ENCODE results near the gene FGFBP1.

The FGFBP1 gene

DNA sequence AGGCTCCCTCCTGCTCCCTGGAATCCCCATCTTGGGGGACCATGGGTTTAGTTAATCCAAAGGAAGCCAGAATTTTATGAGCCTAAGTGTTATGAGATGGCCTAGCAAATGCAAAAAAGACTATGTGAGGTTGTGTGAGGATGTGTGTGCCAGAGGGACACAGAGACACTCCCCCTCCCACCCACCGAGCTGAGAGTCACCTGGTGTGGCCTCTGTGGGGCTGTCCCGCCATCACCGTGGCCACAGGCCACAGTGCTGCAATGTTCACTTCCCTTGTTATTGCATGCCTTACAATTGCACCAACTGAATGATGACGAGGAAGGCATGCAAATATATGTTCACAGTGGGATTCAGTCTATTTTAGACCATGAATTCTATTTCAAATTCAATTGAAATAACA, 25.0 kb upstream of the FGFBP1 start:
- no peaks in the 10 kb centered on the region for H4K20me1 ChIP-seq (ENCODE audit: insufficient read depth, low read length)
- no peak overlapping the region for H3K27ac ChIP-seq (ENCODE audit: low read depth, low read length, poor library complexity, severe bottlenecking)
- H3K4me3 ChIP-seq (ENCODE audit: low read depth, low read length, poor library complexity, severe bottlenecking) = no peak overlapping the region
- H3K4me1 ChIP-seq (ENCODE audit: insufficient read depth, low read length, severe bottlenecking) = no peaks in the 10 kb centered on the region
- H3K79me2 ChIP-seq (ENCODE audit: insufficient read depth, low read length) = no peaks in the 10 kb centered on the region
- H3K4me2 ChIP-seq (ENCODE audit: low read length) = no peak overlapping the region
- TF ChIP-seq EZH2 (IDR thresholded peaks at IDR 0.05; ENCODE audit: borderline replicate concordance, low read length) (no peak), CTCF (IDR thresholded peaks at IDR 0.05; ENCODE audit: low read length) (no peak)
- H3K36me3 ChIP-seq (ENCODE audit: insufficient read depth, low read length) = no peaks in the 10 kb centered on the region
- no peaks in the 10 kb centered on the region for H3F3A ChIP-seq (ENCODE audit: insufficient read depth, low read length)
- H3K27me3 ChIP-seq (ENCODE audit: insufficient read depth, low read length) = no peaks in the 10 kb centered on the region
- H3K9me3 ChIP-seq (ENCODE audit: low read length) = no peaks in the 10 kb centered on the region
- no peaks in the 10 kb centered on the region for H3K9me2 ChIP-seq (ENCODE audit: low read depth, low read length)
- no peak overlapping the region for H3K9ac ChIP-seq (ENCODE audit: low read length)
- no peak overlapping the region for H2AFZ ChIP-seq (ENCODE audit: low read length)

DNA sequence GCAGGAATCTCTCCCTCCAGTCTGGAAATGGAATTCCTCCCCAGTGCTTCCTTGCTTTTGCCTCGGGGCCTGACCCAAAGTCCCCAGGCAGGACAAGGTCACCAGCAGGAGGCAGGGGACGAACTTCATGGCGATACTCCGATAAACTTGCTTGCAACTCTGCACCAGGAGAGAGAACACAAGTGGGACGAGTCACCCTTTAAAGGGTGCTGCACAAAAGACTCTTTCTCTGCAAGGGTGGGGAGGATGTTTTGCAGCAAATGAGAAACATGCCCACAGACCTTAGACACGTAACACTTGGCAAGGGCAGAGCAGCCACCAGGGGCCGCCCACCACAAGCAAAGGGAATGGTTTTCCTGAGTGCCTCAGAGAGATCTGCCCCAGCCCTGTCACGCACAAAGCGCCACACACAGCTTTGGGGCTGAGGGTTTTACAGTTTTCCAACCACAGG, 24.5 kb upstream of the FGFBP1 start, which contains the start of gene FGFBP2:
Gene FGFBP2 (minus strand): TSS at position 175 of the 451 bp plus-strand sequence. CDS start 46 bp downstream, at position 129.
- Histone ChIP-seq H3K9me3 (ENCODE audit: low read length) (no peaks in the 10 kb centered on the region), H3K4me1 (ENCODE audit: insufficient read depth, low read length, severe bottlenecking) (no peaks in the 10 kb centered on the region), H3K9me2 (ENCODE audit: low read depth, low read length) (no peaks in the 10 kb centered on the region), H3K4me3 (ENCODE audit: low read depth, low read length, poor library complexity, severe bottlenecking) (no peak within 1 kb of the TSS), H3K36me3 (ENCODE audit: insufficient read depth, low read length) (no peaks in the 10 kb centered on the region), H3K27ac (ENCODE audit: low read depth, low read length, poor library complexity, severe bottlenecking) (no peak within 1 kb of the TSS), H3K4me2 (ENCODE audit: low read length) (no peak within 1 kb of the TSS), H3K79me2 (ENCODE audit: insufficient read depth, low read length) (no peaks in the 10 kb centered on the region), H3K27me3 (ENCODE audit: insufficient read depth, low read length) (no peaks in the 10 kb centered on the region), H4K20me1 (ENCODE audit: insufficient read depth, low read length) (no peaks in the 10 kb centered on the region), H2AFZ (ENCODE audit: low read length) (no peak within 1 kb of the TSS), H3F3A (ENCODE audit: insufficient read depth, low read length) (no peaks in the 10 kb centered on the region), H3K9ac (ENCODE audit: low read length) (no peak within 1 kb of the TSS)
- TF ChIP-seq EZH2 (IDR thresholded peaks at IDR 0.05; ENCODE audit: borderline replicate concordance, low read length) = no peak
- TF ChIP-seq CTCF (IDR thresholded peaks at IDR 0.05; ENCODE audit: low read length) = peak; percentile 32; the same call in 1 of the 2 replicates

- no peak overlapping the region for H2AFZ ChIP-seq (ENCODE audit: low read length)
Measured at GRCh38 chr4:15961781-15962510, 23.4 kb upstream of the FGFBP1 start.

More at GRCh38 chr4:15961781-15962510, 23.4 kb upstream of the FGFBP1 start:
- Histone ChIP-seq H3K9ac (ENCODE audit: low read length) (no peak overlapping the region), H3K9me3 (ENCODE audit: low read length) (no peaks in the 10 kb centered on the region), H3K9me2 (ENCODE audit: low read depth, low read length) (no peaks in the 10 kb centered on the region), H3K27ac (ENCODE audit: low read depth, low read length, poor library complexity, severe bottlenecking) (no peak overlapping the region), H4K20me1 (ENCODE audit: insufficient read depth, low read length) (no peaks in the 10 kb centered on the region), H3K4me2 (ENCODE audit: low read length) (no peak overlapping the region), H3K27me3 (ENCODE audit: insufficient read depth, low read length) (no peaks in the 10 kb centered on the region), H3K36me3 (ENCODE audit: insufficient read depth, low read length) (no peaks in the 10 kb centered on the region), H3F3A (ENCODE audit: insufficient read depth, low read length) (no peaks in the 10 kb centered on the region), H3K79me2 (ENCODE audit: insufficient read depth, low read length) (no peaks in the 10 kb centered on the region), H3K4me1 (ENCODE audit: insufficient read depth, low read length, severe bottlenecking) (no peaks in the 10 kb centered on the region), H3K4me3 (ENCODE audit: low read depth, low read length, poor library complexity, severe bottlenecking) (no peak overlapping the region)
- TF ChIP-seq EZH2 (IDR thresholded peaks at IDR 0.05; ENCODE audit: borderline replicate concordance, low read length) = no peak

Measured in OCI-LY1 (cell line).